Stimulated activated CD8-positive, alpha-beta memory T cell treated with anti-CD3 and anti-CD28 coated beads, Interleukin-4, amount 100 ng/mL, for 4 hours (primary cell): ENCODE measurements around the gene CYP2C9.

ENCODE experiments used
- DNase-seq, 2 donors: peaks; one replicate each; pipeline ENCODE4 v3.0.0-alpha.2; 2020; ENCODE audit warnings: low read depth in 2 of 2, low spot score in 1 of 2

Gene CYP2C9

GRCh38 chr10:95035332-95036295 lies 97.2 kb downstream of the CYP2C9 start:
- DNase-seq: no peak

- DNase-seq: no peak
Observed at GRCh38 chr10:95039281-95039680, 100.8 kb downstream of the CYP2C9 start.
